ENCODE data around the gene SIPA1.
A peak's percentile ranks its signal among the peaks of the same experiment; 100 is the strongest.
"Not testable (repeated sequence)": the region's sequence is repeated elsewhere in the genome, so short reads cannot be mapped to it uniquely, and the experiment has no call there.

SIPA1 gene

DNA sequence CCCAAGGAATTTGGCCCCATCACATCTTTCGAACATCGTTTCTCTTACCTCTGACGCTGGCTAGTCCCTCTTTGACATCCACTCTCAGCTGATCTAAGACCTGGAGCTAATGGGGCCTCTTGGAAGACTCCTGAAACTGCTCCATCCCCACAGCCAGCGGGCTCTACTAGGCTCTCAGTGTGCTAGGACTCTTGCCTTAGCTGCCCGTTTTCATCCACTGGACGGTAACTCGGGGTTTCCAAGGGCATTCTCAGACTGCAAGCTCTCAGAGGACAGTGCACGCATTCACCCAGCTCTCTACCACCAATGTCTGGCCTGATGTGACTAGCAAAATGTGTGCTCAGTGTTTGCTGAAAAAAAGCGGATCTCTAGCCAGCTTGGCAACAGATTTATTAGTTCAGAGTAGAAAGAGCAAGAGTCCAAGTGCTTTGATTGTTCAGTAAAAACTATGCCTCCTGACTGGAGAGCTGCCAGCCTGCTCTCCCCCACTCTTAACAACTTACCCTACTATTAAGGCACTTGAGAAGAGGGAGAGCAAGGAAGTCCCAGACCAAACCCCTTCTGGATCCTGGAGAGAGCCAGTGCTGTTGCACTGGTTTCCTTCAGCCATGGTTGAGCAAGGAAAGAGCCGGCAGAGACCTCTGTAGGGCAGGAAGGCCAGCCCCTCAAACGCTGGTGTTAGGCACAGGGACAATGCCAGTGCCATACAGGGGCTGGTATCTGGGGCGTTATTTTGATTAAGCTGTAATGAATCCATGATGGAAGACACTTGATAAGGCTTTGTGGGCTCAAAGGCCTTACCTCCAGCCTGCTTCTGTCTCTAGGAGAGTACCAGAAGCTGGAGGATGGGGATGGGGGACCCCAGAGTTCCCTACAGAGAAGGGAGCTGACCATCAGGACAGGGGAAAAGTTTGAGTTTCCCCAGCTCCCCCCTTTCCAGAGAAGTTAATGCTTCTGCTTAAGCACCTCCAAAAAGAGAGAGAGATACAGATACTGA, 15.6 kb downstream of the SIPA1 start:
- intact Hi-C loops (cut with DNase I): loop anchor here (5.0 kb wide), 1 partner anchor 36 kb away; the partner anchor contains the start of gene PCNX3
- DNase-seq: peak in 1 of 10 donors; percentile 73

DNA sequence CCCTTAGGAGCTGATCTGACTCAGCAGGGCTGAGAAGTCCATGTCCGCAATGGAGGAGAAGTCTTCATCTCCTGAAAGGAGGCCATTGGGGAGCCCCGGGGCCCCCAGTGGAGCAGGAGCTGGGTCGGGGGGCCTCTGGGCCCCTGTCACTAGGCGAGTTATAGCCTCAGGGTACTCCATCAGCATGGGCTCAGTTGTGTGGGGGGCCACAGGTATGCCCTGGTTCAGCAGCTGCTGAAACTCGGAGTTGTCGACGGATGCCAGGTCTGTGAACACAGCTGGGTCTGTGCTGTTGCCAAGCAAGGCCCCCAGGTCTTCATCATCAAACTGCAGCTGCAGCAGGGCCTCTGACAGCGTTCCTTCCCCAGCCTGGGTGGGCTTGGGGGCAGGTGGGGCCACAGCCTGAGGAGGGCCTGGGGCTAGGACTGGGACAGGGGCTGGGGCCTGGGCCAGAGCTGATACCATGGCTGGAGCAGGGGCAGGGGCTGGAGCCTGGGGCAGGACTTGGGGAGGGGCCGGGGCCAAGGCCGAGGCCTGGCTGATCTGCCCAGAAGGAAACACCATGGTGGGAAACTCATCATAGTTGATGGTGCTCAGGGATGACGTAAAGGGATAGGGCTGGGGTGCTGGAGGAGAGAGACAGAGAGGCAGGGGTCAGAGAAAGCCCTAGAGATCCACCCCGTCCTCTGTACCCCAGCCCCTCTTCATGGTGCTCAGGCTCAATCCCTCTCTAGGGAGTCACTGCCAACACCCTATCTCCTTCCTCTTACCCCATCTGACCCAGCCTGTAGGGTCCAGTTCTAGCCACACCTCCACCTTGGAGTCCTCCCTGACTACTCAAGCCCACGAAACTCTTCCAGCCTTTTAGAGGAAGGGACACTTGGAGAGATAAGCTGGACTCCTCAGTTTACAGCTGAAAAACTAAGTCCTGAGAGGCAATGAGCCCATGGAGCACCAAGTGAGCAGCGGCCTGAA, 16.8 kb downstream of the SIPA1 start:
- intact Hi-C loops (cut with DNase I): loop anchor here (5.0 kb wide), 1 partner anchor 37 kb away; the partner anchor contains the start of gene PCNX3
- DNase-seq: peak in 1 of 10 donors; percentile 76

DNA sequence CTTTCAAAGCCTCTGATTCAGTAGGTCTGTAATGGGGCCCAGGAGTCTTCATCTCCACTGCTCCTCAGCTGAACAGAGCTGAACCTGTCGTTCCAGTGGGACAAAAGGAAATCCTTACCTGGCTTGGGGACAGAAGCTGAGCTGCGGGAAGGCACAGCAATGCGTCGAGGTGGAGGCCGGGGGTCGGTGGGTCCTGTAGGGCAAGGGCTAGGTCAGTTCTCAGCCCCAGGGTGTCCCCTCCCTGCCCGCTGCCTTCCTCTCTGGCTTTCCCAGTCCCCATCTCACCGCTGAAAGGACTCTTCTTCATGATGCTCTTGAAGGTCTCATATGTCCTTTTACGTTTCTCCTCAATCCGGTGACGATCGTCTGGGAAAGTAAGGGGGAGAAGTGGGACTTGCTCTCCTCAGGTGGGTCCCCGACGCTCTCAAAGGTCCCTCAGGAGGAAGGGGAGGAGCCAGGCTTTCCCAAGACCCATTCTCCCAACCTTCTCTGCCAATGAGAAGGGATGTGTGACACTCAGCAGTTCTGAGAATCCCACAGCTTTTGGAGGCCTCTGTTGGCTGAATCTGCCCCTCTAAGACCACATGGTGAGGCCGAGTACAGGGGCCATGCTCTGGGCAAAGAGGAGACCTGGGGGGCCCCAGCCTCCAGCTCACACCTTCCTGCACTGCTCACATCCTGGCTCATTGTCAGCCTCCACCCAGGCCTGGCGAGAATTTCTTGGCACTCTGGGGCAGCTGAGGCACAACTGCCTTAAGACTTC, 17.9 kb downstream of the SIPA1 start:
- intact Hi-C loops (cut with DNase I): no loop called here

DNA sequence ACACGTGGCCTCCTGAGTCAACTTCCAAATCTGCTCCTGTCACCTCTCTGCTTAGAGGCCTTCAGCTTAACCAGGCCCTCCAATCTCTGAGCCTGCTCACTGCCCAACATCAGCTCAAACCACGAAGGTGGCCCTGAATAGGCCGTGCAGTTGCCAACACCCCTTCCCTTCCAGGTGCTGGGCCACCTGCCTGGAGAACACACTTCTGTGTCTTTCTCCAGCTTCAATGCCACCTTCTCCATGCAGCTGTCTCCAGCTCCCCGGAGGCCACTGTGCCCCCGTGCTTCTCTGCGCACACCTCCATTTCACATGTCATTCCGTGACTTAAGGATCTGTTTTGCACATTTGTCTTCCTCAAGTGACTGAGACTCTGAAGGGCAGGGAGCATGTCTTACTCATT, 19.5 kb downstream of the SIPA1 start:
- intact Hi-C loops (cut with DNase I): no loop called here
- peak in 1 of 10 donors; percentile 42 for DNase-seq

More for the DNA sequence above, 17.9 kb downstream of the SIPA1 start:
- DNase-seq: peak in 1 of 10 donors; percentile 32

DNA sequence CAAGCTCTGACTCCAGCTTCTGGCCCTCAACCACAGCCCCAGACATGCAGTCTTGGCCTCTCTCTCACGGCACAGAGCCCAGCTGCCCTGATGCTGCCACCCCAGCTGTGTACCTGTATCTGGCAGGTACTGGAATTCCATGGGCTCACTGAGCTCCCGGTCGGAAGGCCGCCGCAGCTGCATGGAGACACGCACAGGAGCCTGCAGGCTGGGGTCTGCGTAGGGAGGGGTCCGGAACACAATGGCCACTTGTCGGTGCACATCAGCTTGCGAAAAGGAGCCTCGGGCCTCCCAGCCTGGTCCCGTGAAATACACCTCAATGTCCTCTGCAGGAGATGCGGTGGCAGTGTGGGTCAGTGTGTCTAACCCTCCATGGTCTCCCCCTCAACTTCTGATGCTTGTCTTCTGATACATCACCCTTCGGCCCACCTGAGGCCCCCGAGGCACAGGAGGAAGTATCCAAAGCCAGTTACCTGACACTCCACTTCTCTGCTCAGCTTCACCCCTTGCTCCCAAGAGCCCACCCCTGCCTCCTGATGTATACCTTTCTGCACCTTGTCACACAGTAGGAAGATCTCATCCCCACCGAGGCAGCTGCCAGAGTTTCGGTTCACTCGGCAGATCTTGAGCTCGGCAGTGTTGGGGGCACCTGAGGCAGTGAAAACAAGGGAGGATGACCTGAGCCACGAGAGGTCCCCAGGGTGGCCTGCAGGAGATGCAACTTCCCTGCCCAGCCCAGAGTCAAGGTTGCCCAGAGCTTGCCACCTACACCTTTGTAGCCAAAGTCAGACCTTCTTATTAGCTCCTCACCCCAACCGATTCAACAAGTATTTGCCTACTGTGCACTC, 20.5 kb downstream of the SIPA1 start:
- intact Hi-C loops (cut with DNase I): no loop called here

DNA sequence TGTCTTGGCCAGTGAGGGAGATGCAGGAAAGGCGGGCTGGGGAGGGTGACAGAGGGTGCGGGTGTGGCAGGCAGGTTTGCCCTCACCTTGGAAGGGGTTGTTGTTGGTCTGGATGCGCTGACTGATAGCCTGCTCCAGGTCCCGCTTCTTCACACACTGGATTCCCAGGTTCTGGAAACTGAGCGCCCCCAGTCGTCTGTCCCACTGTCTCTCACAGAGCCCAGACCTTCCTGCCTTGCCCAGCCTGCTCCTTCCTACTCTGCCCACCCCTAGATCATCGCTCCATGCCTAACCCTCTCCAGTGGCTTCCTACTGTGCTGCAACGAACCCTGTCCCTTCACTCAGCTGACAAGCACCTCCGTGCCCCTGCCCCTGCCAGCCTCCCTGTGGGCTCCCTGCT, 22.1 kb downstream of the SIPA1 start:
- intact Hi-C loops (cut with DNase I): loop anchor here (5.0 kb wide), 1 partner anchor 52 kb away; the partner anchor contains the start of gene KAT5
- peak in 1 of 10 donors; percentile 55 for DNase-seq

More for the DNA sequence above, 20.5 kb downstream of the SIPA1 start:
- peak in 1 of 10 donors; percentile 73 for DNase-seq

DNA sequence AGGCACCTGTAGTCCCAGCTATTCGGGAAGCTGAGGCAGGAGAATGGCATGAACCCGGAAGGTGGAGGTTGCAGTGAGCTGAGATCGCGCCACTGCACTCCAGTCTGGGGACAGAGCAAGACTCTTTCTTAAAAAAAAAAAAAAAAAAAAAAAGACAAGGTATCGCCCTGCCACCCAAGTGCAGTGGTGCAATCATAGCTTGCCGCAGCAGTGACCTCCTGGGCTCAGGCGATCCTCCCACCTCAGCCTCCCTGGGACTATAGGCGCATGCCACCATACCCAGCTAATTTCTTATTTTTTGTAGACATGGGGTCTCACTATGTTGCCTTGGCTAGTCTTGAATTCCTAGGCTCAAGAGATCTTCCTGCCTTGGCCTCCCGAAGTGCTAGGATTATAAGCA, 23.0 kb downstream of the SIPA1 start:
- intact Hi-C loops (cut with DNase I): loop anchor here (5.0 kb wide), 1 partner anchor 51 kb away; the partner anchor contains the start of gene KAT5
- peak in 1 of 10 donors; percentile 26 for DNase-seq

DNA sequence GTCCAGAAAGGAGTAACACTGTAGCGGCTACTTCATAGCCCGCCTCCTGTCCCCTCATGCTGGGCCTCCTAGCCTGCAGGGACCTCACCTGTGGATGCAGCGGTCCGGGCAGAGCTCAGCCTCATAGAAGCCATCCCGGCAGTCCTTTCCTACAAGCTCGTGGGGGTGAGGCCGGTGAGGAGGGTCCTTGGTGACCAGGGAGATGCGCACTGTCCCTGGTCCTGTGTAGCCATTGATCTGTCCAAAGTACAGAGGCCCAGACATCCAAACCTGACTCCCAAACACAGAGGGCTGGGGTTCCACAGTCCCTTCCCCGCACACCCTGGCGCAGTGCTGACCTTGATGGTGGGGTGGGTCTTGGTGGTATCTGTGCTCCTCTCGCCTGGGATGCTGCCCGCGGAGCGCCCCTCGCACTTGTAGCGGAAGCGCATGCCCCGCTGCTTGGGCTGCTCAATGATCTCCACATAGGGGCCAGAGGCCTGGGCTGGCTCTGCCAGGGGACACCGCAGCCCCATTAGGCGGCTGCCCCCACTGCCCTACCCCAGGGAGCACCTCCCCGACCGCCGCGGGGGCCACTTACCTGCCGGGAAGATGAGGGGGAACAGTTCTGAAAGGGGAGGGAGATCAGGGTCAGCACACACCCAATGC, 23.8 kb downstream of the SIPA1 start:
- DNase-seq: peak in 1 of 10 donors; percentile 56
- intact Hi-C loops (cut with DNase I): loop anchor here (2.0 to 5.0 kb wide), 2 partner anchors 47 to 51 kb away; partner anchors contain the start of genes KAT5, MAP3K11 and PCNX3

DNA sequence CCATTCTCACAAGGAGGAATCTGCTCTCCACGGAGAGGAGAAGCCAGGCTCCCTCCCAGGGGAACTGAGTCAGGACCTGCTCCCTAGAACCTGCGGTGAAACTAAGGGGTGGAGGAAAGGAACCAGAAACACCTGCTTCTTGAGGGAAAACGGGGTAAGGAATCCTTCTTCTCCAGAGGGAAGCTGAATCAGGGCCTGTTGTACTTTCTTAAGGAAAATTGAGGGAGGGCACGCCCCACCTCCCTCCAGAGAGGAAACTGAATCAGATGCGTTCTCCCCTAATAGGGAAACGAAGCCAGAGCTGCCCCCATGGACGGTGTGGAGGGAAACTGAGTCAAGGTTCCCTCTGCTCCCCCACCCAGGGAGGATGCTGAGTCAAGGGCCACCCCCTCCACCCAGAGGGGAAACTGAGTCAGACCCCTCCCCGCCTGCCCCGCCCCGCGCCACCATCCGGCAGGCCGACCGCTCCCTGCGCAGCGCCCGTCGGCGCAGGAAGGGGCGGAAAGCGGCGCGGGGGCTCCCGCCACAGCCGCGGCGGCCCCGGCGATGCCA, 24.4 kb downstream of the SIPA1 start:
- intact Hi-C loops (cut with DNase I): loop anchor here (2.0 to 5.0 kb wide), 2 partner anchors 48 to 50 kb away; partner anchors contain the start of genes KAT5, MAP3K11 and PCNX3
- no peak for DNase-seq

DNA sequence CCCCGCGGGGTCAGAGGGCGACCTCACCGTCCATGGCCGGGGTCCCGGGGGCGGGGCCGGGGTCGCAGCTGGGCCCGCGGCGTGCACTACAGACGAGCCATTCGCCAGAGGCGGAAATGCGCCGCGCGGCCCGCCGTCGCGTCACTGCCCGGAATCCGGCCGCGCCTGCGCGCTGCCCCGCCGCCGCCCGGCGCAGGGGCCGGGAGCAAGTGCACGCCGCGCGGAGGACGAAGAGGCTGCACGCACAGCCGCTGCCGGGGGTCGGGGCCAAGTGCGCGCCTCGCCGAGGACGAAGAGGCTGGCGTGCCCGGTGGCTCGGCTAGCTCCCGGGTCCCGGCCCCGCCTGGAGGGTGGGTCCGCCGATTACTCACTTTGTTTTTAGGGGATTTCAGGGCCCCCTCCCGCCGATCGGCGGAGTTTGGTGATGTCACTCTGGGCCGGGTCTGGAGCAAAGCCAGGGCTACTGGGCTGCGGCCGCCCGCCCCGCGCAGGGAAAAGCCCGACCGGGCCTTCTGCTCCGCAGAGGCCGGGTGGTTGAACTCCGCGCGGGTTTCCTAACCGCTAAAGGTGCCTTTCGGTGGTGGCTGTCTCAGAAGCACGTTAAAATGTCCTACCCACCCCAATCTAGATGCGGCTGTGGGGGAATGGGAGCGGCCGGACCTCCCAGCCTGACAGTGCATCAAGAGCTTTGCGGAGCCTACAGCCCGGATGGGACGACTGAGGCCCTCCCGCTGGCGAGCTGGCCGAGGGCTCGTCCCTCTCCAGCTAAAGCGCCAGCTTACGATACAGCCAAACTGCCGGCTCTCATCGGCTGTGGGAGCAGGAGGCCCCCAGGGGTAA, 25.1 kb downstream of the SIPA1 start, which contains the start of gene RELA:
Gene RELA, minus strand, starts transcription at position 118 of the 840 bp plus-strand sequence. Its CDS starts 84 bp downstream, at position 34.
- intact Hi-C loops (cut with DNase I): loop anchor here (2.0 to 5.0 kb wide), 2 partner anchors 48 to 49 kb away; partner anchors contain the start of genes KAT5, MAP3K11 and PCNX3
- DNase-seq: peak; percentile 92 to 99 (median 94)

DNA sequence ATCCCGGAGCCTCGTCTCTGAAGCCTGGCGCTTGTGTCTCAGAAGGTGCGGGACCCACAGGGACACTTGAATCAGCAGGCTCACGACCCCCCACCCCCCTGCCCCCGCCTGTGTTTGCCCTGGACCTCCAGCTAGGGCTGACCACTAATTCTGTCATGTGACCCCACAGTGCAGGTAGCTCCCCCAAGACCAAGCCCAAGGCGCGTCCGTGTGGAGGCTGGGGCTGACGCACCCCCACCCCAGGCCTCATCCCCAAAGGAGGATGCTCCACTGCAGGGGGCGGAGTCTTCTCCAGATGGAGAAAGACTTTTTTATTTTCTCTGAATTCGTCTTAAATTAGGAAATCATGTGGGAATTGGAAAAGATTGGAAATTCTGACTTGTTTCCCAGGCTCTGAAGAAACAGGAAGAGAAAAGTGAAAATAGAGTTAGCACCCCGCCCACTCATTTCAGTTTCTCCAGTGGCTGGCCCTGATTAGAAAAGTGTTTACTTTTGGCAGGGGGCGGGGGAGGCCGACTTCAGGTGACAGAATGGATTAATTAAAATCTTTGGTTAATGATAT, 25.8 kb downstream of the SIPA1 start:
- intact Hi-C loops (cut with DNase I): loop anchor here (2.0 to 5.0 kb wide), 2 partner anchors 49 kb away; partner anchors contain the start of genes KAT5, MAP3K11 and PCNX3
- peak in 9 of 10 donors; percentile 43 to 95 (median 68) for DNase-seq

DNA sequence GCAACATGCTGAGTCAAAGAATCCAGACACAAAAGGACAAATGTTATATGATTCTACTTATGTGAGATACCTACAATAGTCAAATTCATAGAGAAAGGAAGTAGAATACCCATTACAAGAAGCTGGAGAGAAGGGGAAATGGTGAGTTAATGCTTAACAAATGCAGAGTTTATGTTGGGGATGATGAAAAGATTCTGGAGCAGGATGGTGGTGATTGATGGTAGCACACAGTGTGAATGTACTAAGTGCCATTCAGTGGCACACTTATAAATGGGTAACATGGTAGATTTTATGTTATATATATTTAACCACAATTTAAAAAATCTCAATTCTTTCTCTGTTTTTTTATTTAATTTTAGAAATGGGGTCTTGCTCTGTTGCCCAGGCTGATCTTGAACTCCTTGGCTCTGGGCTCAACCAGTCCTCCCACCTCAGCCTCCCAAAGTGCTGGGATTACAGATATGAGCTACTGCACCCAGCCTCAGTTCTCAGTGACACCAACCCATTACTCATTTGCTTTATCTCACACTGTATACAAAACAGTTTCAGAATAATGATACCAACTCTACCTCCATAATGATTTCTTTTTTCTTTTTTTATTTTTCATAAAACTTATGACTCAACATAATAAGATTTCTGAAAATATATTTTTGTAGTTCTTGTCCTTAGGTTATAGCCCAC, 34.4 kb downstream of the SIPA1 start:
- DNase-seq: peak in 1 of 10 donors; percentile 9
- intact Hi-C loops (cut with DNase I): no loop called here

DNA sequence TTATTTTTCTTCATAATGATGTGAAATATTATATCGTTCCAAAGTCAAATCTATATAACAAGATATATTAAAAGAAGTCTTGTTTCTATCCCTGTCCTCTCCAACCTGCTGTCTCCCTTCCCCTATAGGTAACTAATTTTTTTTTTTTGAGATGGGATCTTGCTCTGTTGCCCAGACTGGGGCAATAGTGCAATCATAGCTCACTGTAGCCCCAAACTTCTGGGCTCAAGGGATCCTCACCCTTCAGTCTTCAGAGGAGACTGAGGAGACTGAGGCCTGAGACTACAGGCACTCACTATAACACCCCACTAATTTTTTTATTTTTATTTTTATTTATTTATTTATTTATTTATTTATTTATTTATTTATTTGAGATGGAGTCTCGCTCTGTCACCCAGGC, 35.1 kb downstream of the SIPA1 start:
- DNase-seq: no peak
- intact Hi-C loops (cut with DNase I): no loop called here

DNA sequence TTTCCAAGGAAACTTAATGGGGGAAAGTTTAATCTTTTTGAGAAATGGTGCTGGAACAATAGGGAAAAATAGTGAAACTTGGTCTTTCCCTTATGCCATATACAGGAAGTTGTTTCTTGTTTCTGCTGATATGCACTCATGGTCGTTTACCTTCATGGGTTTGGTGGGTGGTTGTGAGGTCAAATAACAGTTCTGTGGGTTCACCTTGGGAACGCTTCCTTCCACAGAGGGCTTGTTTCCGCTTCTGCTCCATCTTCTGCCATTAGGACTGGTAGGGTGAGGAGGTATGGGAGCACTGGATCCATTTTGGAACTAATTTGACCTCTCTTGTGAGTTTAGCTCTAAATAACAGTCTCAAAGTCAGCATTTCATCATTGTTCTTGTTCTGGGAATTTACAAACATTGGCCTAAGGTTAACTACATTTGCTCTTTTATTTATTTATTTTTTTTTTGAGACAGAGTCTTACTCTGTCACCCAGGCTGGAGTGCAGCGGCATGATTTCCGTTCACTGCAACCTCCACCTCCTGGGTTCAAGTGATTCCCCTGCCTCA, 42.4 kb downstream of the SIPA1 start:
- intact Hi-C loops (cut with DNase I): no loop called here

DNA sequence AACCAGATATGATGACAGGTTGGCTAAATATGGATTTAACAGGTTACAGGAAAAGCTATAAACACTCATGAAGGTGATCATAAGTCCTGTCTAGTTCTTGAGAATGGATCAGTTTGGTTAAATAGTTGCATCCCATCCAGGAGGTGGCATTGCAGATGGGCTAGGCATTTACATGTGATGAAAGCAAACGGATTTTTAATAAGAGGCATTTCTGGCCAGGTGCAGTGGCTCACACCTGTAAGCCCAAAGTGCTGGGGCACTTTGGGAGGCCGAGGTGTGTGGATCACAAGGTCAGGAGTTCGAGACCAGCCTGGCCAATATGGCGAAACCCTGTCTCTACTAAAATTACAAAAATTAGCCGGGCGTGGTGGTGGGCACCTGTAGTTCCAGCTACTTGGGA, 45.6 kb downstream of the SIPA1 start:
- peak in 1 of 10 donors; percentile 18 for DNase-seq
- intact Hi-C loops (cut with DNase I): not testable (repeated sequence)

More for the DNA sequence above, 42.4 kb downstream of the SIPA1 start:
- peak in 1 of 10 donors; percentile 58 for DNase-seq

All from posterior cingulate gyrus (tissue), 11 donors.